Esophagus squamous epithelium (tissue), 5 donors: ENCODE measurements around the gene NDFIP2. TPM values are rescaled to one million over a fixed set of nuclear protein-coding genes. Genes with fewer than 3 reads are reported as not detected.

ENCODE experiments used
- DNase-seq: peaks from one replicate; lab custom pipeline; 2025; lab: John Stamatoyannopoulos, UW
- H3K27ac ChIP-seq, 4 donors: fragments of 200-600 bp; sonication (generic); one replicate each; pipeline ENCODE4 v1.5.1; 2016 to 2019; ENCODE audit warnings: mild to moderate bottlenecking in 1 of 4
- H3K27me3 ChIP-seq, 4 donors: fragments of 200-600 bp; sonication (generic); 1 replicate in 3 of 4; 2 replicates in 1 of 4; pipeline versions ENCODE4 v1.5.1 to v1.6.0; 2017 to 2021; ENCODE audit warnings: antibody characterized with exemption in 1 of 4
- H3K36me3 ChIP-seq, 3 donors: fragments of 200-600 bp; sonication (generic); one replicate each; pipeline ENCODE4 v1.5.1; 2016 to 2019
- H3K4me1 ChIP-seq, 3 donors: fragments of 200-600 bp; sonication (generic); one replicate each; pipeline ENCODE4 v1.5.1; 2017 to 2019
- H3K4me3 ChIP-seq, 4 donors: fragments of 200-600 bp; sonication (generic); 1 replicate in 3 of 4; 2 replicates in 1 of 4; pipeline ENCODE4 v1.5.1; 2016 to 2019; ENCODE audit warnings: mild to moderate bottlenecking in 2 of 4, moderate library complexity in 1 of 4
- H3K9me3 ChIP-seq, 3 donors: fragments of 200-600 bp; sonication (generic); one replicate each; pipeline ENCODE4 v1.5.1; 2016 to 2019
- CTCF ChIP-seq, 6 experiments: fragments of 450-650 bp in 4 of 6; fragments of 200-600 bp in 2 of 6; sonication (generic) in 2 of 6; IDR thresholded peaks; one replicate each; pipeline ENCODE4 v1.5.1; 2016 to 2019; ENCODE audit warnings: antibody characterized with exemption in 6 of 6, mild to moderate bottlenecking in 4 of 6, moderate library complexity in 4 of 6
- POLR2A ChIP-seq, 4 donors: fragments of 450-650 bp; IDR thresholded peaks; one replicate each; pipeline ENCODE4 v1.6.1; 2017; ENCODE audit warnings: antibody characterized with exemption in 4 of 4, mild to moderate bottlenecking in 4 of 4, moderate library complexity in 3 of 4
- WGBS, 2 donors: methylation state at CpG; one replicate each; pipeline ENCODE4 v1.1.5; 2018; 5-methylcytosine and 5-hydroxymethylcytosine counted together
- intact Hi-C: fragments of 100-400 bp; cut with DNase I; formaldehyde crosslinking; loops from one replicate; pipeline ENCODE4 v1.15.0; 2022
- total RNA-seq, 4 donors: library from RNA; depleted of rRNA; stranded (reverse); fragments of >200 nt; gene quantifications; one replicate each; pipeline ENCODE4 v1.1.0, GENCODE V29; 2016
- donor health status: DM: yes; HTN: yes; CAD: no.

The NDFIP2 gene
- total RNA-seq, 4 donors from 2014 or later: 37.8 to 81.9 (median 54.8) TPM

GRCh38 chr13:79452239-79452913 is 28.6 kb upstream of the NDFIP2 start:
- no peaks in the 10 kb centered on the region for H3K36me3 ChIP-seq
- no peaks in the 10 kb centered on the region for H3K9me3 ChIP-seq
- 76 to 83% methylated on average over 3 of the region's 3 CpGs for WGBS, 2 donors
- H3K27me3 ChIP-seq: no peaks in the 10 kb centered on the region
- no peak for TF ChIP-seq CTCF (IDR thresholded peaks at IDR 0.05)
- TF ChIP-seq POLR2A (IDR thresholded peaks at IDR 0.05): no peak
- no peak overlapping the region for H3K4me3 ChIP-seq
- no peak overlapping the region for H3K27ac ChIP-seq
- DNase-seq: no peak
- no peaks in the 10 kb centered on the region for H3K4me1 ChIP-seq
- intact Hi-C loops: no loop called here

GRCh38 chr13:79455331-79455730 is 25.6 kb upstream of the NDFIP2 start:
- Histone ChIP-seq H3K27ac (no peak overlapping the region), H3K27me3 (no peaks in the 10 kb centered on the region), H3K4me3 (no peak overlapping the region), H3K36me3 (no peaks in the 10 kb centered on the region), H3K4me1 (peaks cover 0 to 17% (median 3%) of the 10 kb centered on the region in 3 donors), H3K9me3 (no peaks in the 10 kb centered on the region)
- intact Hi-C loops: no loop called here
- WGBS, 2 donors: 81 to 96% methylated on average over 5 to 7 of the region's 7 CpGs
- TF ChIP-seq POLR2A (IDR thresholded peaks at IDR 0.05): no peak
- TF ChIP-seq CTCF (IDR thresholded peaks at IDR 0.05): no peak
- DNase-seq: no peak

GRCh38 chr13:79456051-79456450 is 24.9 kb upstream of the NDFIP2 start:
- H3K27me3 ChIP-seq: no peaks in the 10 kb centered on the region
- H3K4me3 ChIP-seq: no peak overlapping the region
- DNase-seq: no peak
- H3K36me3 ChIP-seq: no peaks in the 10 kb centered on the region
- no peak for TF ChIP-seq POLR2A (IDR thresholded peaks at IDR 0.05)
- intact Hi-C loops: no loop called here
- H3K9me3 ChIP-seq: no peaks in the 10 kb centered on the region
- H3K4me1 ChIP-seq: peaks cover 0 to 17% (median 3%) of the 10 kb centered on the region in 3 donors
- H3K27ac ChIP-seq: no peak overlapping the region
- 58 to 87% methylated on average over 1 of the region's 1 CpG for WGBS, 2 donors

- intact Hi-C loops: no loop called here
- Histone ChIP-seq H3K36me3 (no peaks in the 10 kb centered on the region), H3K4me3 (no peak overlapping the region), H3K27ac (no peak overlapping the region), H3K4me1 (peaks cover 0 to 17% (median 3%) of the 10 kb centered on the region in 3 donors), H3K27me3 (no peaks in the 10 kb centered on the region), H3K9me3 (no peaks in the 10 kb centered on the region)
- no peak for DNase-seq
- TF ChIP-seq CTCF (IDR thresholded peaks at IDR 0.05) (no peak), POLR2A (IDR thresholded peaks at IDR 0.05) (no peak)
- 100% methylated on average over 1 of the region's 1 CpG for WGBS, 2 donors
Observed at GRCh38 chr13:79456656-79457365, 24.1 kb upstream of the NDFIP2 start.

GRCh38 chr13:79457390-79457789 is 23.6 kb upstream of the NDFIP2 start:
- H3K9me3 ChIP-seq: no peaks in the 10 kb centered on the region
- H3K4me3 ChIP-seq: no peak overlapping the region
- intact Hi-C loops: no loop called here
- H3K4me1 ChIP-seq: peaks cover 0 to 17% (median 3%) of the 10 kb centered on the region in 3 donors
- no peaks in the 10 kb centered on the region for H3K36me3 ChIP-seq
- H3K27me3 ChIP-seq: no peaks in the 10 kb centered on the region
- DNase-seq: no peak
- H3K27ac ChIP-seq: no peak overlapping the region
- TF ChIP-seq CTCF (IDR thresholded peaks at IDR 0.05) (no peak), POLR2A (IDR thresholded peaks at IDR 0.05) (no peak)
- WGBS, 2 donors: 62 to 77% methylated on average over 1 of the region's 1 CpG
